GM19397 (cell line): ENCODE measurements around the gene CLDN3.
"Not testable (repeated sequence)": the region's sequence is repeated elsewhere in the genome, so short reads cannot be mapped to it uniquely, and the experiment has no call there.

ENCODE experiments used
- ATAC-seq: cut with Tn5 transposase; IDR thresholded peaks from one replicate; pipeline ENCODE4 v1.9.1; 2021; ENCODE audit warnings: mild to moderate bottlenecking, moderate library complexity; ENCODE audit not compliant: unreplicated experiment

Gene CLDN3

GRCh38 chr7:73770002-73770859, at the start of gene CLDN3:
CLDN3 (minus strand) TSS chr7:73770270; CDS start chr7:73770049, 221 bp downstream.
- ATAC-seq, result no peak

- no peak for ATAC-seq
Measured at GRCh38 chr7:73817121-73817520, 47.1 kb upstream of the CLDN3 start.

GRCh38 chr7:73815436-73815835, 45.4 kb upstream of the CLDN3 start:
- no peak for ATAC-seq

GRCh38 chr7:73812996-73813395, 42.9 kb upstream of the CLDN3 start:
- no peak for ATAC-seq

- no peak for ATAC-seq
Measured at GRCh38 chr7:73811760-73812168, 41.7 kb upstream of the CLDN3 start.

- no peak for ATAC-seq
Measured at GRCh38 chr7:73810998-73811360, 40.9 kb upstream of the CLDN3 start.

GRCh38 chr7:73809467-73809951, 39.4 kb upstream of the CLDN3 start:
- ATAC-seq, result no peak

GRCh38 chr7:73802459-73802858, 32.4 kb upstream of the CLDN3 start:
- ATAC-seq, result no peak

- no peak for ATAC-seq
Measured at GRCh38 chr7:73801577-73801976, 31.5 kb upstream of the CLDN3 start.

GRCh38 chr7:73799282-73800141, 29.4 kb upstream of the CLDN3 start:
- ATAC-seq, result no peak

GRCh38 chr7:73797176-73797575, 27.1 kb upstream of the CLDN3 start:
- ATAC-seq, result not testable (repeated sequence)

GRCh38 chr7:73796656-73797055, 26.6 kb upstream of the CLDN3 start:
- ATAC-seq, result not testable (repeated sequence)

- not testable (repeated sequence) for ATAC-seq
Measured at GRCh38 chr7:73795188-73795587, 25.1 kb upstream of the CLDN3 start.

GRCh38 chr7:73791170-73791690, 21.2 kb upstream of the CLDN3 start:
- not testable (repeated sequence) for ATAC-seq

GRCh38 chr7:73789051-73789450, 19.0 kb upstream of the CLDN3 start:
- ATAC-seq, result no peak

- ATAC-seq, result not testable (repeated sequence)
Measured at GRCh38 chr7:73787786-73788048, 17.6 kb upstream of the CLDN3 start.

GRCh38 chr7:73786588-73786987, 16.5 kb upstream of the CLDN3 start:
- ATAC-seq, result no peak

- ATAC-seq, result no peak
Measured at GRCh38 chr7:73779517-73779916, 9.4 kb upstream of the CLDN3 start.

- no peak for ATAC-seq
Measured at GRCh38 chr7:73778801-73779389, 8.8 kb upstream of the CLDN3 start.

- no peak for ATAC-seq
Measured at GRCh38 chr7:73774923-73775322, 4.9 kb upstream of the CLDN3 start.
